HEK293T (cell line): ENCODE data around the gene AFF1.

Experiments used
- BHLHE40 ChIP-seq: fragments of 450-650 bp; IDR thresholded peaks from 2 replicates; pipeline ENCODE4 v1.6.1; 2016; ENCODE audit warnings: mild to moderate bottlenecking, moderate library complexity, borderline replicate concordance
- ELF4 ChIP-seq: fragments of 450-650 bp; IDR thresholded peaks from 2 replicates; pipeline ENCODE4 v1.6.1; 2017; ENCODE audit warnings: antibody characterized with exemption
- FOXM1 ChIP-seq: fragments of 450-650 bp; IDR thresholded peaks from 2 replicates; pipeline ENCODE4 v1.6.1; 2017; ENCODE audit warnings: mild to moderate bottlenecking, borderline replicate concordance
- HDGF ChIP-seq: fragments of 450-650 bp; IDR thresholded peaks from 2 replicates; pipeline ENCODE4 v1.6.1; 2017; ENCODE audit warnings: antibody characterized with exemption, borderline replicate concordance
- PKNOX1 ChIP-seq: fragments of 450-650 bp; IDR thresholded peaks from 2 replicates; pipeline ENCODE4 v1.6.1; 2016
- SP1 ChIP-seq: fragments of 450-650 bp; IDR thresholded peaks from 2 replicates; pipeline ENCODE4 v1.6.1; 2017

DNA sequence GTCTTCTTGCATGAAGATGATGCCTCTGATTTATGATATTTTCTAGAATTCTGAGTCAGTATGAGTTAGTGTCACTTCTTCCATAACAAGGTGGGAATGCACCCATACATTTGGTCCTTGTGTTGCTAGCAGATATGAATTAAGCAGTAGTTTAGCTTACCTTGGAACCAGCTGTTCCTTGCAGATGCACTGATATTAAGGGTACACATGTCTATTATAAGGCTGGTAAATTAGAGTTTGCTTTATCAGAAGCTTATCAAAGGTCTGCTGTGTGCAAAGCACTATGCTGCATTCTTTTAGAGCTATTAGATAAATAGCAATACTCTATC lies 36.5 kb downstream of the AFF1 start:
- TF ChIP-seq BHLHE40 (no peak), FOXM1 (no peak), HDGF (no peak), ELF4 (no peak), SP1 (no peak), PKNOX1 (no peak)
